Upper lobe of left lung (tissue), 6 donors: Measurements from ENCODE around the gene CAPN5. TPM values are rescaled to one million over a fixed set of nuclear protein-coding genes. Genes with fewer than 3 reads are reported as not detected.

ENCODE experiments used
- ATAC-seq, 2 donors: fragments of 200-7000 bp; cut with Tn5 transposase; one replicate each; pipeline ENCODE4 v1.9.1; 2022; ENCODE audit warnings: mild to moderate bottlenecking in 2 of 2, moderate library complexity in 2 of 2; ENCODE audit not compliant: low FRiP score in 2 of 2
- DNase-seq, 2 donors: peaks; one replicate each; pipeline ENCODE4 v3.0.0-alpha.2; 2019 to 2020
- H3K27ac ChIP-seq, 4 donors: fragments of 200-600 bp; sonication (generic); one replicate each; pipeline ENCODE4 v1.5.1; 2016 to 2019
- H3K27me3 ChIP-seq, 4 donors: fragments of 200-600 bp; sonication (generic); one replicate each; pipeline ENCODE4 v1.5.1; 2017 to 2019
- H3K36me3 ChIP-seq, 4 donors: fragments of 200-600 bp; sonication (generic); one replicate each; pipeline ENCODE4 v1.5.1; 2016 to 2019
- H3K4me1 ChIP-seq, 4 donors: fragments of 200-600 bp; sonication (generic); one replicate each; pipeline ENCODE4 v1.5.1; 2018 to 2019
- H3K4me3 ChIP-seq, 4 donors: fragments of 200-600 bp; sonication (generic); one replicate each; pipeline ENCODE4 v1.5.1; 2017 to 2019; ENCODE audit warnings: mild to moderate bottlenecking in 2 of 4, moderate library complexity in 1 of 4
- H3K9me3 ChIP-seq, 4 donors: fragments of 200-600 bp; sonication (generic); one replicate each; pipeline ENCODE4 v1.5.1; 2018 to 2019
- CTCF ChIP-seq, 6 experiments: fragments of 450-650 bp in 4 of 6; fragments of 200-600 bp in 2 of 6; sonication (generic) in 2 of 6; IDR thresholded peaks; one replicate each; pipeline ENCODE4 v1.5.1; 2016 to 2019; ENCODE audit warnings: antibody characterized with exemption in 6 of 6
- EP300 ChIP-seq, 4 donors: sonication (generic); formaldehyde crosslinking; IDR thresholded peaks; one replicate each; pipeline ENCODE4 v1.5.1; 2017; ENCODE audit warnings: antibody characterized with exemption in 4 of 4, control low read depth in 2 of 4
- POLR2A ChIP-seq, 4 donors: fragments of 450-650 bp; IDR thresholded peaks; one replicate each; pipeline ENCODE4 v1.5.1; 2016 to 2017; ENCODE audit warnings: antibody characterized with exemption in 4 of 4, mild to moderate bottlenecking in 2 of 4
- POLR2AphosphoS5 ChIP-seq, 2 donors: sonication (generic); formaldehyde crosslinking; IDR thresholded peaks; one replicate each; pipeline ENCODE4 v1.5.1; 2017; ENCODE audit warnings: antibody characterized with exemption in 2 of 2
- WGBS, 2 donors: methylation state at CpG; one replicate each; pipeline ENCODE4 v1.1.5; 2017 to 2018; 5-methylcytosine and 5-hydroxymethylcytosine counted together
- total RNA-seq, 6 donors: library from RNA; depleted of rRNA in 4 of 6; stranded (reverse); fragments of >200 nt in 4 of 6; gene quantifications; one replicate each; pipeline versions ENCODE4 v1.1.0 to v1.2.1, GENCODE V29; 2016 to 2021
- donor health status: DM: no; HTN: no; CAD: no; lungs with moderate emphysema.
- donor health status: DM: no; HTN: yes; CAD: no; lungs with severe emphysema.

Gene CAPN5
- total RNA-seq, 6 donors from 2014 or later = 2.6 to 8.4 (median 4.4) TPM

GRCh38 chr11:77155082-77155475 lies 88.3 kb downstream of the CAPN5 start:
- TF ChIP-seq CTCF (IDR thresholded peaks at IDR 0.05) = no peak
- no peak for TF ChIP-seq POLR2AphosphoS5 (IDR thresholded peaks at IDR 0.05)
- TF ChIP-seq EP300 (IDR thresholded peaks at IDR 0.05) = no peak
- TF ChIP-seq POLR2A (IDR thresholded peaks at IDR 0.05) = no peak
- no peak for ATAC-seq
- no peaks in the 10 kb centered on the region for H3K9me3 ChIP-seq
- H3K27ac ChIP-seq = no peak overlapping the region
- DNase-seq = no peak
- H3K36me3 ChIP-seq = no peaks in the 10 kb centered on the region
- H3K4me3 ChIP-seq = no peak overlapping the region
- no peaks in the 10 kb centered on the region for H3K27me3 ChIP-seq
- H3K4me1 ChIP-seq = peaks cover 0 to 17% (median 2%) of the 10 kb centered on the region in 4 donors
- WGBS, 2 donors = 75 to 100% methylated on average over 1 to 4 of the region's 4 CpGs

- Histone ChIP-seq H3K4me1 (peaks cover 0 to 17% (median 2%) of the 10 kb centered on the region in 4 donors), H3K4me3 (no peak overlapping the region), H3K36me3 (no peaks in the 10 kb centered on the region), H3K27ac (no peak overlapping the region), H3K9me3 (no peaks in the 10 kb centered on the region), H3K27me3 (no peaks in the 10 kb centered on the region)
- DNase-seq = no peak
- ATAC-seq = no peak
- no peak for TF ChIP-seq CTCF (IDR thresholded peaks at IDR 0.05)
- TF ChIP-seq POLR2AphosphoS5 (IDR thresholded peaks at IDR 0.05) = no peak
- WGBS, 2 donors = 85 to 90% methylated on average over 4 to 13 of the region's 13 CpGs
Measured at GRCh38 chr11:77155556-77156130, 88.9 kb downstream of the CAPN5 start.

- Histone ChIP-seq H3K9me3 (no peaks in the 10 kb centered on the region), H3K36me3 (no peaks in the 10 kb centered on the region), H3K27me3 (no peaks in the 10 kb centered on the region), H3K4me1 (peaks cover 0 to 17% (median 2%) of the 10 kb centered on the region in 4 donors), H3K4me3 (no peak overlapping the region), H3K27ac (no peak overlapping the region)
- DNase-seq (peak in 1 of 2 donors; percentile 67), ATAC-seq (no peak)
- TF ChIP-seq POLR2A (IDR thresholded peaks at IDR 0.05) = no peak
- TF ChIP-seq POLR2AphosphoS5 (IDR thresholded peaks at IDR 0.05) = no peak
- no peak for TF ChIP-seq EP300 (IDR thresholded peaks at IDR 0.05)
- 93 to 96% methylated on average over 22 to 26 of the region's 26 CpGs for WGBS, 2 donors
Measured at GRCh38 chr11:77156396-77157195, 89.8 kb downstream of the CAPN5 start.

GRCh38 chr11:77158041-77158695 lies 91.4 kb downstream of the CAPN5 start:
- 91 to 96% methylated on average over 14 to 19 of the region's 19 CpGs for WGBS, 2 donors
- Histone ChIP-seq H3K27ac (no peak overlapping the region), H3K27me3 (no peaks in the 10 kb centered on the region), H3K4me1 (peaks cover 0 to 9% (median 2%) of the 10 kb centered on the region in 4 donors), H3K36me3 (no peaks in the 10 kb centered on the region), H3K9me3 (no peaks in the 10 kb centered on the region), H3K4me3 (no peak overlapping the region)
- no peak for TF ChIP-seq CTCF (IDR thresholded peaks at IDR 0.05)
- TF ChIP-seq POLR2AphosphoS5 (IDR thresholded peaks at IDR 0.05) = no peak
- no peak for TF ChIP-seq POLR2A (IDR thresholded peaks at IDR 0.05)
- peak in 1 of 2 donors; percentile 67 for DNase-seq
- no peak for ATAC-seq

GRCh38 chr11:77159219-77159936 lies 92.6 kb downstream of the CAPN5 start:
- no peaks in the 10 kb centered on the region for H3K36me3 ChIP-seq
- no peak for TF ChIP-seq CTCF (IDR thresholded peaks at IDR 0.05)
- TF ChIP-seq POLR2A (IDR thresholded peaks at IDR 0.05) = no peak
- TF ChIP-seq POLR2AphosphoS5 (IDR thresholded peaks at IDR 0.05) = no peak
- TF ChIP-seq EP300 (IDR thresholded peaks at IDR 0.05) = no peak
- no peak for DNase-seq
- H3K27ac ChIP-seq = no peak overlapping the region
- no peaks in the 10 kb centered on the region for H3K27me3 ChIP-seq
- H3K4me1 ChIP-seq = peaks cover 0 to 4% (median 2%) of the 10 kb centered on the region in 4 donors
- ATAC-seq = no peak
- 76 to 83% methylated on average over 3 to 4 of the region's 4 CpGs for WGBS, 2 donors
- no peaks in the 10 kb centered on the region for H3K9me3 ChIP-seq
- H3K4me3 ChIP-seq = no peak overlapping the region
